ENCODE data around the gene GRM7. TPM values are rescaled to one million over a fixed set of nuclear protein-coding genes. Genes with fewer than 3 reads are reported as not detected.

GRM7 gene
- total RNA-seq, 1 donor from 2014 or later: 0.34 TPM

GRCh38 chr3:7764115-7764514 lies 903.2 kb downstream of the GRM7 start:
- Mint-ChIP-seq H3K36me3 (ENCODE audit: insufficient read depth) (no peaks in the 10 kb centered on the region), H3K27me3 (no peaks in the 10 kb centered on the region), H3K4me1 (ENCODE audit: low read depth) (no peaks in the 10 kb centered on the region), H3K9me3 (ENCODE audit: low read depth) (peaks cover 9% of the 10 kb centered on the region), H3K27ac (no peak overlapping the region), H3K4me3 (ENCODE audit: low read depth) (no peak overlapping the region)
- no peak for DNase-seq (ENCODE audit: low spot score, unreplicated experiment)
- TF ChIP-seq CTCF (IDR thresholded peaks at IDR 0.05; ENCODE audit: unreplicated experiment): no peak

DNA sequence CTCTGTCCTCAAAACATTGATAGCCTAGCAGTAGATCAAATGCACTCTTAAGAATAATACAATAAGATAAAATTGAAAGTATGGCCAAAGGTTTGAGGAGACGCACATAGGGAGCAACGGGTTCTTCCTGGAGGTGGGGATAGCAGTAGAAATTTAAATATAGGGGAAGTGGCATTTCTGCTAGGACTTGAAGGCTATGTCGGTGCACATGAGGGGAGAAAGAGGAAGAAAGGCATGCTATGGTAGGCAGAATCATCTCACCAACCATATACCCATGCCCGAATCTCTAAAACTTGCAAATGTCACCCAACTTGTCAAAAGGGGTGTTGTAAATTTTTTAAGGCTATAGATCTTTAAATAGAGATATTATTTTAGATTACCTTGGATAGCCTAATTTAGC lies 905.6 kb downstream of the GRM7 start:
- no peaks in the 10 kb centered on the region for H3K4me1 Mint-ChIP-seq (ENCODE audit: low read depth)
- DNase-seq (ENCODE audit: low spot score, unreplicated experiment): no peak
- TF ChIP-seq CTCF (IDR thresholded peaks at IDR 0.05; ENCODE audit: unreplicated experiment): no peak
- peaks cover 9% of the 10 kb centered on the region for H3K9me3 Mint-ChIP-seq (ENCODE audit: low read depth)
- H3K27me3 Mint-ChIP-seq: no peaks in the 10 kb centered on the region
- H3K4me3 Mint-ChIP-seq (ENCODE audit: low read depth): no peak overlapping the region
- no peak overlapping the region for H3K27ac Mint-ChIP-seq
- H3K36me3 Mint-ChIP-seq (ENCODE audit: insufficient read depth): no peaks in the 10 kb centered on the region

DNA sequence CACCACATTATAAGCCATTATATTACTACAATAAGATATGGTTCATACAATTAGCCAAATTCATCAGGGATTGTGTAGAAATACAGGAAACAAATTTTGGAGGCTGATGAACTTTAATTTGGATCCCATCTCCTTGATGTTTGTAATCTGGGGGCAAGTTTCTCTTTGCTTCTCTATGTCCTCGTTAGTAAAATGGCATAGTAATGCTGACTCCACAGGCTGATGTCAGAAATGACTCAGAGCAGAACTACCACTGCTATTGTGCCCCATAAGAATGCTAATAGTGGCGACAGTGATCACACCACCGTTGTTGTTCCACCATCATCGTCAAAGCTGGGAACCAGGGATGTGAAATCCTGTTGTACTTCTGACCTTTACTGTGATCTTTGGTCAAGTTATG lies 918.4 kb downstream of the GRM7 start:
- Mint-ChIP-seq H3K9me3 (ENCODE audit: low read depth) (no peaks in the 10 kb centered on the region), H3K36me3 (ENCODE audit: insufficient read depth) (no peaks in the 10 kb centered on the region), H3K4me1 (ENCODE audit: low read depth) (no peaks in the 10 kb centered on the region), H3K27me3 (no peaks in the 10 kb centered on the region), H3K27ac (no peak overlapping the region), H3K4me3 (ENCODE audit: low read depth) (no peak overlapping the region)
- TF ChIP-seq CTCF (IDR thresholded peaks at IDR 0.05; ENCODE audit: unreplicated experiment): no peak
- DNase-seq (ENCODE audit: low spot score, unreplicated experiment): no peak

DNA sequence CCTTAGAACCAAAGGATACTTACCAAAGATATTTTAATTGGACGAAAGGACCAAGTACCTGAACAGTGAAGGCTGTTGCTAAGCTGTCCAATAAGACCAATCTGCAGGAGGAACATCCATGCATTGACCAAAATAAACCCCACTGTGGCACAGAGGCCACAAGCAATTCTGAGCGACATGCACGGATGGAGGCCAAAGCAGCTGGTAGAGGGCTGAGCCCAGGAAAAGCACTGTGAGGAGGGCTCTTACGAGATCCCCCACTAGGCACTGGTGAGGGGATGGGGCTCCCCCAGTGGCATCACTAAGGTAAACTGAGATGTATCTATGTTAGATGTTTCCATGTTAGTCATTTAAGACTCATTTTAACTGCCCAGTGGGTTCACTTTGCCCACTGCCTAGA lies 920.5 kb downstream of the GRM7 start:
- no peaks in the 10 kb centered on the region for H3K9me3 Mint-ChIP-seq (ENCODE audit: low read depth)
- no peaks in the 10 kb centered on the region for H3K36me3 Mint-ChIP-seq (ENCODE audit: insufficient read depth)
- TF ChIP-seq CTCF (IDR thresholded peaks at IDR 0.05; ENCODE audit: unreplicated experiment): no peak
- H3K4me3 Mint-ChIP-seq (ENCODE audit: low read depth): no peak overlapping the region
- no peaks in the 10 kb centered on the region for H3K4me1 Mint-ChIP-seq (ENCODE audit: low read depth)
- DNase-seq (ENCODE audit: low spot score, unreplicated experiment): no peak
- no peak overlapping the region for H3K27ac Mint-ChIP-seq
- H3K27me3 Mint-ChIP-seq: no peaks in the 10 kb centered on the region

GRCh38 chr3:7787871-7788828 lies 927.2 kb downstream of the GRM7 start:
- no peak overlapping the region for H3K27ac Mint-ChIP-seq
- DNase-seq (ENCODE audit: low spot score, unreplicated experiment): no peak

More at GRCh38 chr3:7787871-7788828, 927.2 kb downstream of the GRM7 start:
- Mint-ChIP-seq H3K4me3 (ENCODE audit: low read depth) (no peak overlapping the region), H3K9me3 (ENCODE audit: low read depth) (no peaks in the 10 kb centered on the region), H3K4me1 (ENCODE audit: low read depth) (no peaks in the 10 kb centered on the region), H3K36me3 (ENCODE audit: insufficient read depth) (no peaks in the 10 kb centered on the region), H3K27me3 (no peaks in the 10 kb centered on the region)
- TF ChIP-seq CTCF (IDR thresholded peaks at IDR 0.05; ENCODE audit: unreplicated experiment): no peak

Data from progenitor cell of endocrine pancreas (in vitro differentiated cells).